ENCODE data around the gene NDST1. TPM values are rescaled to one million over a fixed set of nuclear protein-coding genes. Genes with fewer than 3 reads are reported as not detected.

Gene NDST1
- total RNA-seq, 6 experiments from 2014 or later = 38.1 to 97.5 (median 76.0) TPM

- peak in 1 of 3 donors; percentile 56 for DNase-seq
- peaks cover 0 to 100% (median 51%) of the 10 kb centered on the region in 4 donors for H3K4me1 ChIP-seq
- 53% methylated on average over 2 of the region's 4 CpGs for WGBS (ENCODE audit: insufficient coverage, low coverage, low lambda C conversion rate, missing lambda C conversion rate)
- TF ChIP-seq POLR2A (IDR thresholded peaks at IDR 0.05) (no peak), CTCF (IDR thresholded peaks at IDR 0.05) (no peak)
- intact Hi-C loops (cut with DNase I) = no loop called here
- H3K36me3 ChIP-seq = no peaks in the 10 kb centered on the region
- peak overlapping the region in 1 of 3 donors; percentile 13 for H3K4me3 ChIP-seq
- peak in 2 of 4 donors; percentile 7 to 15 for ATAC-seq
- no peaks in the 10 kb centered on the region for H3K9me3 ChIP-seq
- peak overlapping the region; percentile 87 to 93 (median 90) for H3K27ac ChIP-seq
- no peaks in the 10 kb centered on the region for H3K27me3 ChIP-seq
Measured at GRCh38 chr5:150508828-150509227, 897 bp downstream of the NDST1 start.

GRCh38 chr5:150509992-150510391 lies 2.1 kb downstream of the NDST1 start:
- H3K4me3 ChIP-seq = no peak overlapping the region
- WGBS (ENCODE audit: insufficient coverage, low coverage, low lambda C conversion rate, missing lambda C conversion rate) = 28% methylated on average over 6 of the region's 7 CpGs
- H3K36me3 ChIP-seq = no peaks in the 10 kb centered on the region
- peak overlapping the region; percentile 87 to 93 (median 90) for H3K27ac ChIP-seq
- no peaks in the 10 kb centered on the region for H3K9me3 ChIP-seq
- ATAC-seq (peak in 1 of 4 donors; percentile 0), DNase-seq (no peak)
- peaks cover 0 to 100% (median 52%) of the 10 kb centered on the region in 4 donors for H3K4me1 ChIP-seq
- H3K27me3 ChIP-seq = no peaks in the 10 kb centered on the region
- TF ChIP-seq CTCF (IDR thresholded peaks at IDR 0.05) (no peak), POLR2A (IDR thresholded peaks at IDR 0.05) (no peak)
- intact Hi-C loops (cut with DNase I) = no loop called here

GRCh38 chr5:150510460-150511263 lies 2.7 kb downstream of the NDST1 start:
- Histone ChIP-seq H3K27me3 (no peaks in the 10 kb centered on the region), H3K27ac (peak overlapping the region; percentile 87 to 93 (median 90)), H3K9me3 (no peaks in the 10 kb centered on the region), H3K4me1 (peaks cover 0 to 100% (median 52%) of the 10 kb centered on the region in 4 donors), H3K4me3 (peak overlapping the region in 2 of 3 donors; percentile 7 to 19), H3K36me3 (no peaks in the 10 kb centered on the region)
- ATAC-seq (peak; percentile 51 to 78 (median 71)), DNase-seq (peak; percentile 84 to 92 (median 90))
- intact Hi-C loops (cut with DNase I) = no loop called here
- TF ChIP-seq POLR2A (IDR thresholded peaks at IDR 0.05) (peak; percentile 38), CTCF (IDR thresholded peaks at IDR 0.05) (no peak)
- WGBS (ENCODE audit: insufficient coverage, low coverage, low lambda C conversion rate, missing lambda C conversion rate) = 47% methylated on average over 6 of the region's 12 CpGs

GRCh38 chr5:150511578-150512367 lies 3.8 kb downstream of the NDST1 start:
- H3K27me3 ChIP-seq = no peaks in the 10 kb centered on the region
- intact Hi-C loops (cut with DNase I) = no loop called here
- no CpG with 5 or more reads among the region's 7 CpGs for WGBS (ENCODE audit: insufficient coverage, low coverage, low lambda C conversion rate, missing lambda C conversion rate)
- H3K4me1 ChIP-seq = peaks cover 0 to 100% (median 54%) of the 10 kb centered on the region in 4 donors
- peak; percentile 19 to 46 (median 26) for ATAC-seq
- no peak for TF ChIP-seq CTCF (IDR thresholded peaks at IDR 0.05)
- TF ChIP-seq POLR2A (IDR thresholded peaks at IDR 0.05) = no peak
- peak overlapping the region in 1 of 3 donors; percentile 19 for H3K4me3 ChIP-seq
- no peaks in the 10 kb centered on the region for H3K36me3 ChIP-seq
- peak in 1 of 3 donors; percentile 54 for DNase-seq
- H3K9me3 ChIP-seq = no peaks in the 10 kb centered on the region
- peak overlapping the region; percentile 87 to 93 (median 90) for H3K27ac ChIP-seq
